GM18511 (cell line): Measurements from ENCODE around the gene ZBTB39.
"Not testable (repeated sequence)": the region's sequence is repeated elsewhere in the genome, so short reads cannot be mapped to it uniquely, and the experiment has no call there.

Experiments used
- ATAC-seq: cut with Tn5 transposase; IDR thresholded peaks from one replicate; pipeline ENCODE4 v1.9.1; 2021; ENCODE audit warnings: mild to moderate bottlenecking, moderate library complexity; ENCODE audit not compliant: unreplicated experiment

Gene ZBTB39, protein sequence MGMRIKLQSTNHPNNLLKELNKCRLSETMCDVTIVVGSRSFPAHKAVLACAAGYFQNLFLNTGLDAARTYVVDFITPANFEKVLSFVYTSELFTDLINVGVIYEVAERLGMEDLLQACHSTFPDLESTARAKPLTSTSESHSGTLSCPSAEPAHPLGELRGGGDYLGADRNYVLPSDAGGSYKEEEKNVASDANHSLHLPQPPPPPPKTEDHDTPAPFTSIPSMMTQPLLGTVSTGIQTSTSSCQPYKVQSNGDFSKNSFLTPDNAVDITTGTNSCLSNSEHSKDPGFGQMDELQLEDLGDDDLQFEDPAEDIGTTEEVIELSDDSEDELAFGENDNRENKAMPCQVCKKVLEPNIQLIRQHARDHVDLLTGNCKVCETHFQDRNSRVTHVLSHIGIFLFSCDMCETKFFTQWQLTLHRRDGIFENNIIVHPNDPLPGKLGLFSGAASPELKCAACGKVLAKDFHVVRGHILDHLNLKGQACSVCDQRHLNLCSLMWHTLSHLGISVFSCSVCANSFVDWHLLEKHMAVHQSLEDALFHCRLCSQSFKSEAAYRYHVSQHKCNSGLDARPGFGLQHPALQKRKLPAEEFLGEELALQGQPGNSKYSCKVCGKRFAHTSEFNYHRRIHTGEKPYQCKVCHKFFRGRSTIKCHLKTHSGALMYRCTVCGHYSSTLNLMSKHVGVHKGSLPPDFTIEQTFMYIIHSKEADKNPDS

DNA sequence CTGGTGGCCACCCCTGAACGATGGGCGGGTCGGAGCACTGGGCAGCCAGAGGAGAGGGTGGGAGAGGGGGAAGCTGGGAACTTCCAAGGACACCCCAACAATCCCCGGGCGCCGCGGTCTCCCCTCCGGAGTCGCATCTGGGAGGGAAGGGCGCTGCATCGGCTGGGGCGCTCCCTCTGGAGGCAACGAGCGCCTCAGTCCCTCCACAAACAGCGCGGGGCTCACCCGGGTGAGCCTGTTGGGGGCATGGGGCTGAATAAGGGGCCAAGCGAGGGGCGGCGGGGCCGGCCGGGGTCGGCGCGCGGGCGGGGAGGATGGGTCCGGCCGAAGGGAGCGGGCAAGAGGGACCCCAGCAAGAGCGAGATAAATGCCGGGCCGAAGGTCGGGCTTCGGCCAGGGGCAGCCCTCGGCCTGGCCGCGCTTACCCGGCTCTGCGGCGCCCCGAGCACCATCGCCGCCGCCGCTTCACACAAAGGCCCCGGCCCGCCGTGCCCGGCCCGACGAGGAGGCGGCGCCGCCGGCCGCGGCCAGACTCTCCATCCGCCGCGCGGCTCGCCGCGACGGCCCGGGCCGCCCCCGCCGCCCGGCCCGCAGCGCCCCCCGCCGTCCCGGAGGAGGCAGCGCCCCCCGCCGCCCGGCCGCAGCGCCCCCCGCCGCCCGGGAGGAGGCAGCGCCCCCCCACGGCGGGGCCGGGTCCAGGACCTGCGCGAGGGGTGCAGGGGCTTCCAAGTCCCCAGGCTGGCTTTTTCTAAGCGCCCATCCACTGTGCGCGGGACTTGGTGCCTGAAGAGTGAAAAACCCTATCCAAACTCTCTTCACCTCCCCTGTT, at the start of gene ZBTB39:
Gene ZBTB39 (minus strand): TSS at position 567 of the 829 bp plus-strand sequence. CDS start 1,629 bp downstream, outside the sequence.
- peak; percentile 70 for ATAC-seq

DNA sequence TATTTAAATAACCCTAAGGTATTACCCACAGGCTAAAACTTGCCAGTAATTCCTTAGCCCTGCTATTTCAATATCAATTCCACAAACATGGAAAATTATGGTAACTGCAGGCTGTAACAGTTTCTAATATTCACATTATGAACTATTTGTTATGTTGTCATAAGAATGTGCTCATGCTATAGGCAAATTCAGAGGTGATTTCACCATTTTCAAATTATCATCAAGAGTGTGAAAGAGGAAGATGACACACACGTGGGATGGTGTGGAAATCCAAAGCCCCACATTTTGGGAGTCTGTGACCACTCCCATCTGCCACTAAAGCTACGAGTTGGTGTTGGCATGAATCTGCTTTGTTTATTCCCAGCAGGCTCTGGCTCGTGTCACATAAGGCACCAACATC, 49.5 kb upstream of the ZBTB39 start:
- no peak for ATAC-seq

DNA sequence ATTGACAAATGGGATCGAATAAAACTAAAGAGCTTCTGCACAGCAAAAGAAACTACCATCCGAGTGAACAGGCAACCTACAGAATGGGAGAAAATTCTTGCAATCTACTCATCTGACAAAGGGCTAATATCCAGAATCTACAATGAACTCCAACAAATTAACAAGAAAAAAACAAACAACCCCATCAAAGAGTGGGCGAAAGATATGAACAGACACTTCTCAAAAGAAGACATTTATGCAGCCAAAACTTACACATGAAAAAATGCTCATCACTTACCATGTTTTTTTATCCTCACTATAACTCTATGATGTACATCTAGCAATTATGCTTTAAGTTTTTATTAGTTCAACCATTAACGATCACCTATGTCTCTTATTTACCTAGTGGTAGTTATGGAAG, 47.6 kb upstream of the ZBTB39 start:
- not testable (repeated sequence) for ATAC-seq

DNA sequence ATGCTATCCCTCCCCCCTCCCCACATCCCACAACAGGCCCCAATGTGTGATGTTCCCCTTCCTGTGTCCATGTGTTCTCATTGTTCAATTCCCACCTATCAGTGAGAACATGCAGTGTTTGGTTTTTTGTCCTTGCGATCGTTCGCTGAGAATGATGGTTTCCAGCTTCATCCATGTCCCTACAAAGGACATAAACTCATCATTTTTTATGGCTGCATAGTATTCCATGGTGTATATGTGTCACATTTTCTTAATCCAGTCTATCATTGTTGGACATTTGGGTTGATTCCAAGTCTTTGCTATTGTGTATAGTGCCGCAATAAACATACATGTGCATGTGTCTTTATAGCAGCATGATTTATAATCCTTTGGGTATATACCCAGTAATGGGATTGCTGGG, 46.8 kb upstream of the ZBTB39 start:
- ATAC-seq, result not testable (repeated sequence)

DNA sequence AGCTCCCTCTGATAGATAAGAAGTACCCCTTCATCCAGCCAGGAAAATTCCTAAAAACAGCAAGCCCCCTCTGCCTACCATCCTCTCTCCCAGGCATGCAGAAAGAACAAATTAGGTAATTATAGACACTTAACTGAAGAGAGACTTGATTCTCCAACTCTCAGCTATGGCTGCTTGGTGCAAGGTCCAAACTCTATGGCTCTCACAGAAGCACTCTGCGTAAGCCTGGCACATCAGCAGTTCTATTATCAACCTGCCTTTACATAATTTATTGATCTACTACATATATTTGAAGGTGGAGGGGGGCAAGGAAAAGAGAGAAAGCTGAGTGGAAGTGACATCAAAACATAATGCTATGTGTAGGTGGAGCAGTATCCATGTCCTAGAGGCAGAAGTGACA, 44.7 kb upstream of the ZBTB39 start:
- no peak for ATAC-seq

DNA sequence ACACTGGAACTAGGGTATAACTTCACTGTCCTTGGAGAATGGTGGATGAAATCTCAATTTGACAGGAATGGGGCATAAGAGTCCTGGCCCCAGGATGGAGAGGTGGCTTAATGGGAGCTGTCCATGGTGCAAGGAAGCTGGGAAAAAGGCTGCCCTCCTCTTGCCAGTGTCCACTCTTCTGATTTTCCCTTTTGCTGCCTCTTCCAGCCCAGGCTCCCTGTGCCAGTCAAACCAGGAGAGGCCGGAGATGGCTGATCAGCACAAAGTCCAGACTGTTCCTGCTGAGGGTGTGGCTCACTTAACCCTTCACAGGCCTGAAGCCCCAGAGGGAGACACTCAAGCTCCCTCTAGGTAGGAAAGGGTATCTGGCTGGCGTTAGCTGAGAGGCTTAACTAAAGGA, 43.5 kb upstream of the ZBTB39 start, which contains the start of gene MYO1A:
Gene MYO1A (minus strand): TSS at position 240 of the 400 bp plus-strand sequence. CDS start 1,806 bp downstream, outside the sequence.
- no peak for ATAC-seq

DNA sequence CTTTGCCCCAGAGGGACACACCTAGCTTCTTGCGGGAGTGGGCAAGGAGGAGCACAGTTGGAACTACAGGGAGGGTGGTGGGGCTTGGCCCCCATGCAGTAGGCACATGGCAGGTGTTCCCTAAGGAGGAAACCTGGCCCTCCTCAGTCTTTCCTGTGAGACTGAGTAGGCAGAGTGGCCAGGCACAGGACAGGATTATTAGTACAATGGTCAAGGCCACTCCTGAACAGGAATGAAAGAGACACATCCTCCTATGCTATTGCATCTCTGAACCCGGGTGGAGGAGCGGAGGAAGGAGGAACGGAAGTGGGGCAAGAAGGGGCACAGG, 42.7 kb upstream of the ZBTB39 start:
- ATAC-seq, result no peak

DNA sequence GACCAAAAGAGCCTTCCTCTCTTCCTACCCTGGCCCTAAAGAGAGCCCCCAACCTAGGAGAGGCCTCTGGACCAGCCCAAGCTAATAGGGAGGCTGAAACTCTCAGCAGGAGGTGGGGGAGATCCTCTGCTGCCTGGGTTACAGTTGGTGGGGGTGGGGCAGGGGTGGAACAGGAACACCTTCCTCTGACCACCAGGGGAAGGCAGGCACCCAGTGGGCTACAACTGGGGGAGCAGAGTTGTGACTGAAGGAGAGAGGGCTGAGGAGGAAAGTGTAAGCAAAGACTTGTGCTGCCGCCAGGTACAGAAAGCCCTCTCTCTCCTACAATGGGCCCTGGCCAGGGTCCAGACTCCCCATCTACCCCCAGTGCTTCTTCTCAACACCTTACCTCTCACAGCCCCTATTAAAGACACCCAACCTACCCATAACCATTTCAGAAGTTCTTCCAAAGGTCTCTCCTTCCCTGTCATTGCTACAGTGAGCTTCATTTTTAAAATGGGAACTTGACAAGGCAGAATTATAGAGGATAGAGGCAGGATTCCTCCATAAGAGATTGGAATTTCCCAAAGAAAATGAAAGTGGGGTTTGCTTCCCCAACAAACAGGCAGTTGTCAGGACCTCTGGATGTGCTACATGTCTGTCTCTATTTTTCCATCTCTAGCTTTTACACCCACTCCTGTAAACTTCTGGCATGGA, 42.2 kb upstream of the ZBTB39 start:
- no peak for ATAC-seq

DNA sequence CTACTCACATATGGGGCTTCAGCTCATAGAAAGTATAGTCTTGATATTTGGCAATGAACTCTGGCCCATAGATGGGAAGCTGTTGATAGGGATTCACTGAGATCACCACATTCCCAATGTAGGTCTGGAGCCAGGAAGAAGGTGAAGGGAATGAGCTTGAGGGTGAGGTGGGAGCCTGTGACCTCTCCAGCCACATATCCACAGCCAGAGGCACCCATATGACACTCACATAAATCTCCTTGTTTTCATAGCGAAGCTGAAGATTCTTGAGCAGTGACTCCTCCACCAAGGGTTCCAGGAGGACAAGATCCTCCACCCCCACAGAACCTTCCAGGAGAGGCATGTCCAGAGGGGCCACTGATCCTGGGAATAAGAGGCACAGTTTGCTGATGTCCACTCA, 41.6 kb upstream of the ZBTB39 start:
- ATAC-seq, result no peak

DNA sequence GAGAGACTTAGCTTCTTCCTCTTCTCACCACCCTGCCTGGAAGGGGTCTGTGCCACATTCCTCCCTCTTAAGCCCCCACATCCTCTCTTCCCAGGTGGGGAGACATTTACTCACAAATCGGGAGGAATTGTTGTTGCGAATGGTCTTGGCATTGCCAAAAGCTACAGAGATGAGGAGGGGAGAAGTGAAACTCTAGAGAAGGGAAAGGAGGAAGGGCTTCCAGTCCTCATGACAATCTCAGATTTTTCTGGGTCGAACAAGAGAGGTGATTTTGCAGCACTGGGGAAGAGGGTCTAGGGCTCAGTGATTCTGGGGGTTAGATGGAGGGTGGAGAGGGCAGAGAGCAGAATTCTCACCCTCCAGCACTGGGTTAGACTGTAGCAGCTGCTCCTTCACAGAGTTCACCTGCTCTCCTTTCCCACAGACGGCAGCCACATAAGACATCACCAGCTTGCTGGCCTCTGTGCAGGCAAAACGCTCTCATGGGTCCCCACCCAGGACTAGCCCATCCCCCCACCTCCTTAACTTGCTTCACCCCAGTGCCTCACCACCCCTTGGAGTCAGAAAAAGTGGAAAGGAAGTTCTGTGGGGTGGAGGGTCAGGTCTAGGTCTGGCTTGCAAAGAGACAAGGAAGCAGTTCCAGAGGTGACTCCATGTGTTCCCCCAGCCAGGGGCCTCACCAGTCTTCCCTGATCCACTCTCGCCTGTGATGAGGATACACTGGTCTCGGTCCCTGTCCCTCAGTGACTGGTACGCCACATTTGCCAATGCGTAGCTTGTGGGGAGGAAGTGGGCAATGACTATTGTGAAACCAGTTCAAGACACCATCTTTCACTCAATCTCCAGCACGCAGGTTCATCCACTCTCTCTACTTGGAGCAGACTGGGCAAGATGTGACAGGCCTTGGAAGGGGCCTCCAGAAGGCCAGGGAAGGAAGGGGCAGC, 40.9 kb upstream of the ZBTB39 start:
- peak; percentile 52 for ATAC-seq

DNA sequence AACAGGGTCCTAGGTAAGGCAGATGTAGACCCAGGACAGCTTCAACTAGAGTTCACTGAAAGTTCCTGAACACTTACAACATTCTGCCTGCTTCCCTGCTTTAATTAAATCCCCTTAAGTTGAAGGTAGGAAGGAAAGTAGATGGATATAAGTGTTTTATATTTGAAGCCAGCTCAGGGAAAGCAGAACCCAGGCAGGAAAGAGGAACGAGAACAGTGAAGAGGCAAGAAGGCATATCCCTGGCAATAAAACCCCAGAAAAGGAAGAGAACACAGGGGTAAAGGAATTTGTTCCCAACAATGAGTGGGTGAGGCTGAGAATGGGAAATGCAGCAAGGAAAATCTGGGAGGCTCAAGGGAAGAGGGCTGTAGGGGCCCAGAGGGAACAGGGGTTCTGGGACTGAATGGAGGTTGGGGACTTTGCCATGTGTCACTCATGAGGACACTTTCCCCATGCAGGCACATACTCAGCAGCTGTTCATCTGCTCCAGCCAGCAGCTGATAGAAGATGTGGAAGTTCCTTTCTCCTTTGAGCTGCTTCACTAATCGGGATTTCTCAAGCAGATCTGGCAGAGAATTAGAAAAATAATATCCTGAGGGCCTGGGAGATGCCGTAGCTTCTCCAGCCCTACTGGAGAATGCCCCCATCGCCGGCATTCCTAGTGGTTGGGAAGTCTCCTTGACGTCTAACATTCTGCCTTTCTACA, 39.9 kb upstream of the ZBTB39 start:
- ATAC-seq, result no peak

DNA sequence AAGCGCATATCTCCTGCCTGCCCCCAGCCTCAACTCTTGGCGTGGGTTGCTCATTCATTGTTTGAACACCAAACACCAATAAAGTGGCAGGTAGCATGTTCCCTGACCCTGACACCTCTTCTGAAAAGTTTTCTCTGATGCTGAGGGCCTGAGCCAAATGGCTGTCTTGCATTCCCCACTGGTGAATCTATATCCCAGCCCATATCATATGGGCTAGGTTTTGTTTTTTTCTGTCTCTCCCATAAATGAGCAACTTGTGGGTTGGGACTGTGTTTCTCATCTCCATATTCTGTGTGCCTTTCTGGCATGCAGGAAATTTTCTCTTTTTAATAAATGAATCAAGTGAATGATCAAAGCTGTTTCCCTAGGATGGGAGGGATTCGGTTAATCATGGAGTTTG, 38.5 kb upstream of the ZBTB39 start:
- no peak for ATAC-seq

DNA sequence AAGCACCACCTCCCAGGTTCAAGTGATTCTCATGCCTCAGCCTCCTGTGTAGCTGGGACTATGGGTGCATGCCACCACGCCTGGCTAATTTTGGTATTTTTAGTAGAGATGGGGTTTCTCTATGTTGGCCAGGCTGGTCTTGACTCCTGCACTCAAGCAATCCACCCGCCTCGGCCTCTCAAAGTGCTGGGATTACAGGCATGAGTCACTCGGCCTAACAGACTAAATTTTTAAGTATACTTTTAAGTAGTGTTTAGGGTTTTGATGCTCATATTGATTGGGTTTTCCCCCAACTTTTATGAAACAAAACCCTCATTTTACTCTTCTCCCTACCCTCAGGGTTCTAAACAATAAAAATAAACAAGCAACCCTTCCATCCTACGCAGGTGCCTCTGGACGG, 38.1 kb upstream of the ZBTB39 start:
- no peak for ATAC-seq

DNA sequence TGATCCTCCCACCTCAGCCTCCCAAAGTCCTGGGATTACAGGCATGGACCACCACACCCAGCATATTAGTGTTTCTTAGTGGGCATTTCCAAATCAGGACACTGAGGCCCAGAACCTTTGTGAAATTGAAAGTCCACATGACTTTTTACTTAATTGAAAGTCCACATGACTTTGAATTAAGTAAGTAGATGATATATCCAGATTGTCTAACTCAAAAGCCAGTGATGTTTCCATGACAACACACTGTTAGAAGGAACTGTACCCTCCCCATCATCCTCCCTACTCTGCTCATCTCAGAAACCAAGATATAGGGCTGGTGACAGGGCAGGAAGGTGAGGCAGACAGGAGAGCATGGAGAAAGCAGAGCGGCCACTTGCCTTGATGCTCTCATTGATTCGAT, 36.3 kb upstream of the ZBTB39 start:
- no peak for ATAC-seq

DNA sequence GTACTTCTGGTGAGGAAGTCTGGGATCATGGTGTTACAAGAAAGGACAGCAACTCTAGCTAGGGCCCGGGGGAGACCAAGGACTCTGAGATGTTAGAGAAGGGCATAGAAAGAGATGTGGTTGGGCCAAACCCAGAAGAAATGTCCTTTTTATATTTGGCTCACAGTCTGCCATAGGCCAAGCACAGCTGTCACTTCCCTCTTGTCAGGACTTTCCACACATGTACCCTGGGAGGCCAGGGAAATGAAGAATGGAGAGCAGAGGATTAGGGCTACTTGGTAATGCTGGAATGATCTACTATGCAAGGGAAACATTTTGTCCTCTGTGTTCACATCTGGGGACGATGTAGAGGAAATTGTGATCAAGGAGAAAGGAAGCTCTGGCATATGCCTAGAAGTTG, 34.4 kb upstream of the ZBTB39 start:
- no peak for ATAC-seq

DNA sequence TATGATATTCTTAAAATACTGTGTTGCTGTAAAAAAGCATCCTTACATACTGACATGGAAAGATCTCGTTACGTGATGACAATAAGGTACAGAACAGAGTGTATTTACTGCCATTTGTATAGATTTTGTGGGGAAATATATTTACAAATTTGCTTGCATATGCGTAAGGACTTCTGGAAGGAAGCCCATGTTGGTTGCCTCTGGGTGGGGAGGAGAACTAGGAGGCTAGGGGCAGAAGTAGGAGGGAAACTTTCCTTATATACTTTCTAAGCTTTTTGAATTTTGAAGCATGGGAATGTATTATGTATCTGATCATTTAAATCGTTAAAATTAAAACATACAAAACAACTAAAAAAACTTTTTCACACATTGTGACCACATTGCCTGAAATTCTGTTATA, 33.9 kb upstream of the ZBTB39 start:
- no peak for ATAC-seq

DNA sequence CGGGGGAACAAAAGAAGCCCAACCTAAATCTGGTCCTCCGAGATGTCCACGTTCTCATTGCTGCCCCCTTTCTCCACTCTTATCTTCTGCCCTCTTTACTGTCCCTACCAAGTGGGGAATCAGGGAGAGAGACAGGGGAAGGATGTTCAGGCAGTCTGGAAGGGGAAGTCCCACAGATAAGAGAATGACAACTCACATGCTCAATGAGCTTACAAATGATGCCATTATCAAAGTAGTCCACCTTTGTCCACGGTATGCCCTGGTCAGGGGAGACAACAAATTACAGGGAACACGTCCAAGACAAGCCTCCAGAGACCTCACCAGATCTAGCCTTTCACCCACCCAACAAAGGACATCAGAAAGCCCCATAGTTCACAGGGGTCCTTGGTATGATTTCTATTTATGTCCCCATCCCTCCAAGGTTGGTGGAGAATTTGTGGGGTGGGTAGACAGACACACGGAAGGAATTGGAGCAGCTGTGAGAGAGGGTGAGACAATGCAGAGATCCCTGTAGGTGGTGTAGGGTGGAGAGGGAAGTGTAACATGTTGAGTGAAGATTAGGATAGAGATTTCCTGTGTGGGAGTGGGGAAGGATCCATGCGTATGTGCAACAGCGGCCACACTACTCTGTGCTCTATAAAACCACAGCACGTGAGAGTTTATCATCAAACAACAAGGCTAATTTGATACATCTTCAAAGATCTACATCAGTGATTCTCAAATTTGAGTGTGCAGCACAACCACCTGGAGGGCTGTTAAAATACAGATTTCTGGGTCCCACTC, 32.9 kb upstream of the ZBTB39 start:
- no peak for ATAC-seq

DNA sequence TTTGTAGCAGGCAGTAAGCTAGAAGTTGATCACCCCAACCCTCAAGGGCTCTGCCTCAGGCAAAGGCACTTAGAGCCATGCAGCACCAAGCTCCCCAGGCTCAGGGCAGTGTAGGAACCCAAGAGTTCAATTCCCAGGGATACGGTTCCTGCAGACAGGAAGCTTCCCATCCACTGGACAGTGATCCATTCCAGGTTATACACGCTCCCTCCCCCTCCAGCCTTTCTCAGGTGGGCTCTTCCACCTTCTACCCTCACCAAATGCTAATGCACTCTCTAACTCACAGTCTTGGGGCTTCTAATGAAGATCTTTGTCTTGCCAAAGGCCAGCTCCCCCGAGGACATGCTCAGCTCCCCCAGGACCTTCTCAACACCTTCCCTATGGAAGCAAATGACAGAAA, 30.9 kb upstream of the ZBTB39 start:
- no peak for ATAC-seq
